Tibial nerve (tissue), 4 donors: ENCODE measurements around the gene TMEM269.

Experiments
- EP300 ChIP-seq, 2 donors: sonication (generic); formaldehyde crosslinking; IDR thresholded peaks; one replicate each; pipeline ENCODE4 v1.6.1; 2017; ENCODE audit warnings: antibody characterized with exemption in 2 of 2, mild to moderate bottlenecking in 1 of 2
- POLR2A ChIP-seq, 2 donors: fragments of 450-650 bp; IDR thresholded peaks; one replicate each; pipeline ENCODE4 v1.6.1; 2017; ENCODE audit warnings: antibody characterized with exemption in 2 of 2, mild to moderate bottlenecking in 2 of 2, moderate library complexity in 2 of 2
- TF ChIP-seq, protein P1 (sequence below), 5 experiments: fragments of 200-600 bp in 3 of 5; fragments of 450-650 bp in 2 of 5; sonication (generic) in 3 of 5; IDR thresholded peaks; one replicate each; pipeline ENCODE4 v1.5.1; 2016 to 2019; ENCODE audit warnings: antibody characterized with exemption in 5 of 5, mild to moderate bottlenecking in 3 of 5, moderate library complexity in 2 of 5

DNA sequence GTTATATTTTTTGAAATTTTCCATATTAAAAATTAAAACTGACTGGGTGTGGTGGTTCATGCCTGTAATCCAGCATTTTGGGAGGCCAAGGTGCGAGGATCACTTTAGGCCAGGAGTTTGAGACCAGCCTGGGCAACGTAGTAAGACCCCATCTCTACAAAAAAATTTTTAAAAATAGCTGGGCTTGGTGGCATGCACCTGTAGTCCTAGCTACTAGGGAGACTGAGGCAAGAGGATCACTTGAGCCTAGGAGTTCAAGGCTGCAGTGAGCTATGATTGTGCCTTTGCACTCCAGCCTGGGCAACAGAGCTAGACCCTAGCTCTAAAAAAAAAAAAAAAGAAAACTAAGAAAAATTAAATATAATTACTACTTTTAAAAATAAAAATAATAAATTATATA is 36.9 kb downstream of the TMEM269 start:
- TF ChIP-seq, protein P1, sequence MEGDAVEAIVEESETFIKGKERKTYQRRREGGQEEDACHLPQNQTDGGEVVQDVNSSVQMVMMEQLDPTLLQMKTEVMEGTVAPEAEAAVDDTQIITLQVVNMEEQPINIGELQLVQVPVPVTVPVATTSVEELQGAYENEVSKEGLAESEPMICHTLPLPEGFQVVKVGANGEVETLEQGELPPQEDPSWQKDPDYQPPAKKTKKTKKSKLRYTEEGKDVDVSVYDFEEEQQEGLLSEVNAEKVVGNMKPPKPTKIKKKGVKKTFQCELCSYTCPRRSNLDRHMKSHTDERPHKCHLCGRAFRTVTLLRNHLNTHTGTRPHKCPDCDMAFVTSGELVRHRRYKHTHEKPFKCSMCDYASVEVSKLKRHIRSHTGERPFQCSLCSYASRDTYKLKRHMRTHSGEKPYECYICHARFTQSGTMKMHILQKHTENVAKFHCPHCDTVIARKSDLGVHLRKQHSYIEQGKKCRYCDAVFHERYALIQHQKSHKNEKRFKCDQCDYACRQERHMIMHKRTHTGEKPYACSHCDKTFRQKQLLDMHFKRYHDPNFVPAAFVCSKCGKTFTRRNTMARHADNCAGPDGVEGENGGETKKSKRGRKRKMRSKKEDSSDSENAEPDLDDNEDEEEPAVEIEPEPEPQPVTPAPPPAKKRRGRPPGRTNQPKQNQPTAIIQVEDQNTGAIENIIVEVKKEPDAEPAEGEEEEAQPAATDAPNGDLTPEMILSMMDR (IDR thresholded peaks at IDR 0.05), result no peak
- no peak for TF ChIP-seq POLR2A (IDR thresholded peaks at IDR 0.05)
- no peak for TF ChIP-seq EP300 (IDR thresholded peaks at IDR 0.05)
